Iris pigment epithelial cell (primary cell): ENCODE measurements around the gene CACNG1.

ENCODE experiments used
- DNase-seq: peaks from one replicate; pipeline ENCODE4 v3.0.0-alpha.2; 2011; ENCODE audit warnings: low read depth

Gene CACNG1

GRCh38 chr17:67044016-67044772 lies at the start of gene CACNG1:
TSS of gene CACNG1 (plus strand) at chr17:67044554. CDS start at chr17:67044661, 107 bp downstream.
- DNase-seq = no peak

- DNase-seq = no peak
Observed at GRCh38 chr17:66994930-66995535, 49.3 kb upstream of the CACNG1 start.

DNA sequence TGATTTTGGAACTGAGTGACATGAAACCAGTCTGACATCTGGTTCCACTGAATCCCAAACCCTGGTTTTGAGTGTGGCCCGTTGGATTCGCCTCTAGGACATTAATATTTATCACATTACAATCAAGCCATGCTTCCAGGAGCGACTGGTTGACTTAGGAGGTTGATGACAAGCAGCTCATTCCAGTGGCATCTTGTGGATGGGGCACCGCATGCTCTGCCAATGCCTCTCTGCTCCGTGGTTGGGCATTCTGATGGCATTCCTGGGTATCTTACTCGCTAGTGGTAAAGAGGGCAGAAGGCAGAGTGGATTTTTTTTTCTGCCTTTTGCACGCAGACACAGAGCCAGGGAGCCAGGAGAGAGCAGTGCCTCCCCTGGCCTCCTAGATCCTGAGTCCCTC lies 48.4 kb upstream of the CACNG1 start:
- DNase-seq = no peak

DNA sequence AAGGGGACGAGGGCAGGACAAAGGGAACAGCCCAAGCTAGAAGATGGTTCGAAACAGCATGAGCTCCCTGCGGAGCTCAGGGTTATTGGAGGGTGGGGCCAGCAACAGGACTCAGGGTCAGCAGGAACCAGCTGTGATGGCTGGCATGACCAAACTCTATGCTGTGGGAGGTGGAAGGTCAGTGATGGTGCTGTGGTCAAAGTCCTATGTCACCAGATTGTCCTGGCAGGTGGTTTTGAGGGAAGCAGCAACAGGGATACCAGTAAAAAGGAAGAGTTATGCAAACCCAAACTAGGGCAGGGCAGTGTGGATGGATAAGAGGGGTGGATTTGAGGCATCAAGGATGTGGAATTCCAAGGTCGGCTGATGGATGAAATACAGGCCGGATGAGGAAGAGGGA lies 47.4 kb upstream of the CACNG1 start:
- no peak for DNase-seq

DNA sequence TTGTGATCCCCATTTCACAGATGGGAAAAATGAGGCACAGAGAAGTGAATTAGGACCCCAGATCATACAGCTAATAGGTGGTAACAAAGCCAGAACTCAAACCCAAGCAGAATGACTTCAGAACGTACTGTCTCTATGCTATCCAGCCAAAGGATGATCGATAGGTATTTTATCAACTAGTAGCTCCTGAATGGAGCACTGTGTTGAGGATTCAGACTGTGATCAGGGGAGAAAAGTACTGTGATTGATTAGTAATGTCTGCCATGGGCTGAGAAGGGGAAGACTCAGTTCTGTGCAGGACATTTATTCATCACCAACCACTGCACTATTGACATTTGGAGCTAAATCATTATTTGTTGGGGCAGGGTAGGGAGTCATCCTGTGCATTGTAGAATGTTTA lies 41.1 kb upstream of the CACNG1 start:
- DNase-seq = no peak

- DNase-seq = no peak
Observed at GRCh38 chr17:67004181-67004580, 40.2 kb upstream of the CACNG1 start.

- no peak for DNase-seq
Observed at GRCh38 chr17:67007266-67007665, 37.1 kb upstream of the CACNG1 start.

- no peak for DNase-seq
Observed at GRCh38 chr17:67008101-67008500, 36.3 kb upstream of the CACNG1 start.

DNA sequence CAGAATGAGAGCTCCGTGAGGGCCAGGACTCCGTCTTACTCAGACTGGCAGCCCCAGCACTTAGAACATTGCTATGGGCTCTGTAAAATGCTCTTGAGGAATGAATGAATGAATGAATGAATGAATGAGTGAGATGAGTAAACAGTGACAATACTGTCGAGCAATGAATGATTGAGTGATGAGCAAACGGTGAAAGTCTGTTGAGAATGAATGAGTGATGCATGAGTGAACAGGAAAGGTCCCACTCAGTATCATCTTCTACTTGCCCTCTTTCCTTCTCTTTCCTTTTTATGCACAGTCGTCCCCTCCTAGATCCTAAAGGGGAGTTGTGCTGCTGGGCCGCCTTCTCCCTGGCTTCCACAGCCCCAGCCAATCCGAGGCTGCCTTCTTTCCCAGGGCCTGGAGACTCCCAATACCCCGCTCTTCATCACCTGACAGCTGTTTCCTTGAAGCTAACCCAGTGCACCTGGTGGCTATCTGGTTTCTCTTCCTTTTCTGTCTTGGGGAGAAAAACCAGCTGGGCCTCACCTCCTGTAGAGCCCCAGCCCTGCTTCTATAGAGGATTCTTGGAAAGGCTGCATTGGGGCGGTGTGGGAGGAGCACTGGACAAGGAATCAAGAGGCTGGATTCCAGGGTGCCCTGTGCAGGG lies 32.7 kb upstream of the CACNG1 start:
- DNase-seq = no peak

GRCh38 chr17:67013891-67014290 lies 30.5 kb upstream of the CACNG1 start:
- DNase-seq = no peak

- DNase-seq = no peak
Observed at GRCh38 chr17:67015001-67015400, 29.4 kb upstream of the CACNG1 start.

GRCh38 chr17:67016039-67016762 lies 28.2 kb upstream of the CACNG1 start:
- no peak for DNase-seq

DNA sequence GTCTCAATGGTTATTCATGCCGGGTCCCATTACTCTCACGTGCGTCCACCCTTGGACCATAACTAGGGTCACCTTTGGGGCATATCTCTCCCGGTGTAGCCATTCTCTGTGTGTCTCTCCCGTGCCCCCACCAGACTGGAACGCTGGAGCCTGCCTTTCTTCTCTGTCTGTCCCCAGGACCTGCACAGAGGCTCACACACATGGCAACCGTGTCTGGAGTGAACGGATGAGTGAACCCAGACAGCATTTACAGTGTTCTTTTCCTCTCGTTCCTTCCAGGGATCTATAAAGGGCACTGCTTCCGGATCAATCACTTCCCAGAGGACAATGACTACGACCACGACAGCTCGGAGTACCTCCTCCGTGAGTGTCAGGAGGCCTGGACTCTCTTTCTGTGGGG lies 26.4 kb upstream of the CACNG1 start:
- no peak for DNase-seq

DNA sequence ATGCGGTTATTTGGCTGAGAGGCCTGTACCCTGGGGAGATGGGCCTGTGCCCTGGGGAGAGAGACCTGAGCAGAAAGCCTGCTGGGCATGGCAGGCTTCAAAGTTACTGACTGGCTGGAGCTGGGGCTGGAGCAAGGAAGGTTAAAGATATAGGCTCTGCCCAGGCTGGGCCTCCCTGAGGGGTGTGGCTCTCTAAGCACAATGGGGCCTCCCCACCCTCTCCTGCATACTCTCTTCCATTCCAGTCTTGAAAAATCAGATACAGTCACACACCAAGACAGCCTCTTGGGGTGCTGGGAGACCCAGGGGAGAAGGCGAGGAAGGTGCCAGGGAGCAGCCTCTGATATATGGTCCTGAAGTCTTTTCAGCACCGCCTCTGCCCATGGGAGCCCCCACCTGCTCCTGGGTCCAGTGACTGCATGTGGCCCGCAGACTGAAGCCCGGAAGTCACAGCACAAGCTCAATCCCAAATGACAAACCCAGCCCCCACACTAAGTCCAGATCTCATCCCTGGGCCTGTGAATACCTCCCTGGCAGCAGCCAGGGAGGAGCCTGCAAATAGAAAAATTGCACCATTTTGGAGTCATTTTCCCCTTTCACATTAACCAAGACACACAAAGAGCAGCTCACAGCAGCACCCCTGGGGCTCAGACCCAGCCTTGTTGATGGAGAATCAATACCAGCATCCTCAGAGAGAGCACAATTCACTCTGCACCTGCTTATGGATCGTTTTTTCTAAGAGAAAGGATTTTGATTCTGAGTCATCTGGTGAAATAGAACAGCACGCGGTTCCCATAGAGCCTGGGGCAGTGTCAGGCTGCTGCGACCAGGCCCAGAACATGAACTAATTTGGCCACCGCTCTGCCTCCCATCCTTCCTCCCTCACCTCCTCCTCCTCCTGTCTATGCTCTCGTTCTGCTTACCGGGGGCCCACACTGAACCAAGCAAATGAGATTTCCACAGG lies 25.6 kb upstream of the CACNG1 start:
- DNase-seq = no peak

- no peak for DNase-seq
Observed at GRCh38 chr17:67019809-67020208, 24.5 kb upstream of the CACNG1 start.

DNA sequence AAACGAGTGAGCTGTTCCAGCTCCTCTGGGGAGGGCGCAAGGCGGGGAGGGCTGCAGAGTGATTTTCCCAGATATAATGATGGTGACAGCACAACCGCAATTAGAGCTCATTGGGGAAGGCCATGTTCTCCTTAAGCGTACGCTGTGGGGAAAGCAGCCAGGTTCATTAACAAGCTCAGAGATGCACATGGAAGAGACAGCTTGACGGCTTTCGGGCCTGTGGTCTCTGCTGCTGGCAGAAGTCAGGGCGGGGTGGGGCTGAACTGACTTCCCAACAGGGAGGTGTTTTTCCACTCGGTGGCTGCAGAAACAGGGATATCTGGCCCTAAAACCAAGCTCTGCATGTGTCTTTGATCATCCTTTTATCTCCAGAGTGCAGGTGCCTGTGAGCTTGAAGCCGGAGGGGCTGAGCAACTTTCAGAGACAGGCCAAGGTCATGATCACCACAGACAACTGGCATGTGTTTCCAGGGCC lies 24.0 kb upstream of the CACNG1 start:
- DNase-seq = no peak

GRCh38 chr17:67021196-67021595 lies 23.2 kb upstream of the CACNG1 start:
- no peak for DNase-seq

DNA sequence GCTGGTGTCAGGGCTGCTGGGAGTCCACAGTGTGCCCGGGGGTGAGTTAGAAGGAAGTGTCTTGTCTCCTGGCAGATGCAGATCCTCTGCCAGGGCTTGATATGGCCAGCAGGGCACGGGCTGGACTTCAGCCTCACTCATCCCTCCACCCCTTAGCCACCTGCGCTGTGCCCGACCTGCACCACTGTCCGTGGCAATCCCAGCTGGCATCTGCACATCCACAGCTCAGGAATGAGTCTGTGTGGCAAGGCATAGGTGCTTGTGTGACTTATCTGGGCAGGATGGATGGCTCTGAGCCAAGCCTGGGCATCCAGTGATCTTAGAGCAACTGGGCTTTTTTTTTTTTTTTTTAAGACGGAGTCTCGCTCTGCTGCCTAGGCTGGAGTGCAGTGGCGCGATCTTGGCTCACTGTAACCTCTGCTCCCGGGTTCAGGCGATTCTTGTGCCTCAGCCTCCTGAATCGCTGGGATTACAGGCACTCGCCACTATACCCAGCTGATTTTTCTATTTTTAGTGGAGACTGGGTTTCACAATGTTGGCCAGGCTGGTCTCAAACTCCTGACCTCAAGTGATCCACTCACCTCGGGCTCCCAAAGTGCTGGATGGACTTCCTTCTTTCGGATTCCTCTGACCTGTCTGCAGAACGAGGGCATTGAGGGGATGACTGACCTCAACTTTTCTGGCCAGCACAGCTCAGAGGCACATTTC lies 22.5 kb upstream of the CACNG1 start:
- DNase-seq = no peak

GRCh38 chr17:67022451-67022810 lies 21.9 kb upstream of the CACNG1 start:
- DNase-seq = no peak

GRCh38 chr17:67024736-67025135 lies 19.6 kb upstream of the CACNG1 start:
- DNase-seq = no peak
